SIG-M5 treated with dmso at 0.1 percent for 504 hours (cell line): ENCODE data around the gene CLEC4M.
"Not testable (repeated sequence)": the region's sequence is repeated elsewhere in the genome, so short reads cannot be mapped to it uniquely, and the experiment has no call there.

ENCODE experiments used
- DNase-seq: peaks from one replicate; lab custom pipeline; 2025; ENCODE audit not compliant: unreplicated experiment; lab: John Stamatoyannopoulos, UW

The CLEC4M gene

DNA sequence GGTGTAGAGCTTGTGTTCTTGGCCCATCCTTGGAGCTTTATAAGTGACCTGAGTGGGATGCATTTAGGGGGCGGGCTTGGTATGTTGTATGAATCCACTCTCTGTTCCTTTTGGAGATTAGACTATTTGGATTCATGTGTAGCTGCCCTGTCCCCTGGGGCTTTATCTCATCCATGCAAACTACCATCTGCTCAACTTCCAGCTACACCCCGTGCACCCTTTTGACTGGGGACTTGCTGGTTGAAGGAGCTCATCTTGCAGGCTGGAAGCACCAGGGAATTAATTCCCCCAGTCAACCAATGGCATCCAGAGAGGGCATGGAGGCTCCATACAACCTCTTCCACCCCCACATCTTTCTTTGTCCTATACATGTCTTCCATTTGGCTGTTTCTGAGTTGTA lies 6.1 kb downstream of the CLEC4M start:
- DNase-seq: no peak

DNA sequence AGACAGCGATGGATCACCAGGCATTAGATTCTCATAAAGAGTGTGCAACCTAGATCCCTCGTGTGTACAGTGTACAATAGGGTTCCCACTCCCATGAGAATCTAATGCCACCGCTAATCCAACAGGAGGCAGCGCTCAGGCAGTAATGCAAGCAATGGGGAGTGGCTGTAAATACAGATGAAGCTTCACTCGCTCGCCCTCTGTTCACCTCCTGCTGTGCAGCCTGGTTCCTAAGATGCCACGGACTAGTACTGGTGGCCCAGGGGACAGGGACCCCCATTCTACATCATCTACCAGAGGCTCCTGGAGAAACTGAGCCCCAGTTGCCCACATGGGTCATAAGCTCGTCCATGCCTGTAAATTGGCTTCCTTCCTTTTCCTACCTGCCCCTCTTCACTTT lies 8.0 kb downstream of the CLEC4M start:
- no peak for DNase-seq

GRCh38 chr19:7772752-7773291 lies 9.8 kb downstream of the CLEC4M start:
- peak; percentile 98 for DNase-seq

GRCh38 chr19:7773841-7774240 lies 10.8 kb downstream of the CLEC4M start:
- DNase-seq: peak; percentile 8

DNA sequence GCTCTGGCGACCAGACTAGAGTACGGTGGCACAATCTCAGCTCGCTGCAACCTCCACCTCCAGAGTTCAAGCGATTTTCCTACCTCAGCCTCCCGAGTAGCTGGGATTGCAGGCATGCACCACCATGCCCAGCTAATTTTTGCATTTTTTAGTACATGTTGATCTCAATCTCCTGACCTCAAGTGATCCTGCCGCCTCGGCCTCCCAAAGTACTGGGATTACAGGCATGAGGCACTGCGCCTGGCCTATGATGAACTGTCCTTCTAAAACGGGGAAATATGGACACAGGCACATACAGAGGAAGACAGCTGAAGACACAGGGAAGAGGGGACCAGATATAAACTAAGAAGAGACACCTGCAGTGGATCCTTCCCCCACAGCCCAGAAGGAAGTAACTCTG lies 12.7 kb downstream of the CLEC4M start:
- DNase-seq: no peak

DNA sequence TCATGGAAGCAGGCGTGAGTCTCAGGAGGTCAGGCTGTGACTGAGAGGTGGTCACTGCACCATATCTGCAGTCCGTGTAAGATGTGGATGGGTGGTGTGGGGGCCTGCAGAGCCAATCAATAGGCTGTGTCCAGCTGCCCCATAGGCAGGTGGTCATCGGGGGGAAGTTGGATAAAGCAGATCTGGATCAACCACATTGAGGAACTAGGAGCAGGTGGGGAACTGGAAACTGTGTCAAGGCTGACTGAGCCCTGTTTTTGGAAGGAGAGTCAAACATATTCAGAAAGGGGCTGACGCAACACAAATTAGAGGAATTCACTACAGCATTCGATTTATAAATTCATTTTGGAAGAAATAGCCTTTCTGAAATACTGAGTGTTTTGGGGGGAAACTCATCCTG lies 15.0 kb downstream of the CLEC4M start:
- peak; percentile 71 for DNase-seq

DNA sequence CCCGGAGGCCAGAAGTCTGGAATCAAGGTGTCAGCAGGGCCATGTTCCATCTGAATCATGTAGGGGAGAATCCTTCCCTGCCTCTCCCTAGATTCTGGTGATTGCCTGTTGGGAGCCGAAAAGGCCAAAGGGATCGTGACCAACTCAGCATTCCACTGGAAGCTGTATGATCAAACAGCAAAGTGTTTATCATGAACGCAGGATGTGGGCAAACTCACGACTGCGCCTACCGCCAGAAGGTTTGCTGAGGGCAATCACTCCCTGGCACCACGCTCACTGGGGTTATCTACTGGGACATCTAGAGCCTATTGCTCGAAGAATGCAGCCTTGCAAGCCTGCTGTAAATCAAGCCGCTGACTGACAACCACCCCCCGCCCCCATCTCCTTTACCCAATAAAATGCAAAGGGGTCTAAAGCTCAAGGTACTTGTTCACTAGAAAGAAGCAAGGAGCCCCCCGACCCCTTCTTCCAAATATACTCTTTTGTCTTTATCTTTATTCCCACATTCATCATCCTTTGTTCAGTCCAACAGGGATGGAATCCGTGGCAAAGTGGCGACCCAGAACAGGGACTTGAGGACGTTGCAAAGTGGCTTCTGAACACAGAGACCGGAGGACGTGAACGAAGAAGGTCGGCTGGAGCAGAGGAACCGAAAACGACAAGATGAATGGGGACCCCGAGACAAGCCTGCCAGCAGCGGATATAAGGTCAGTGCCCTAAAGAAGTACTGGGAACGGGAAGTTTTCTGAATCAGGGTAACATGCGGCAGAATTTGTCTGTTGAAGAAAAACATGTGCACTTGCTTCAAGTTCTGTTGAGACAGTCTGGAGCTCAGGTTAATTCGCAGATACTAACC lies 16.8 kb downstream of the CLEC4M start:
- DNase-seq: no peak

- no peak for DNase-seq
Measured at GRCh38 chr19:7781157-7781556, 18.1 kb downstream of the CLEC4M start.

DNA sequence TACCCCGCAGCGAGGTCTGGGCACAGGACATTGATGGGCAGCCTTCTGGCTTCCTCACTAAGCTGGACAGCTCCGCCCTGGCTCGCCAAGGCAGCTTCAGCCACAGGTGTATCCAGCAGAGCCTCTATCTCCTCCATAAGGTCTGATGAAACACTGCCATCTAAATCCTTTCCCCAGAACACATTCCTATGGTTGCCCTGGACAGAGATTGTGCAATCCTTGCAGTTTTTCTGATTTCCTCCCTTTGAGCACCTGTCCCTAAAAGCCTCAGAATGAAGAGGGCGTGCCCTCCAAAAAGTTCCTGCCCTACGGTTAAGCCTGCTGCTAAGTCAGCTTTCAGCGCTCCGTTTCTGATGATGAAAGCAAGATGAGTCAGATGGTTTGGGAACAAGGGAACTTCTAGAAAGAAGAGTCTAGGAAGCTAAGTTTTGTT lies 21.0 kb downstream of the CLEC4M start:
- peak; percentile 84 for DNase-seq

DNA sequence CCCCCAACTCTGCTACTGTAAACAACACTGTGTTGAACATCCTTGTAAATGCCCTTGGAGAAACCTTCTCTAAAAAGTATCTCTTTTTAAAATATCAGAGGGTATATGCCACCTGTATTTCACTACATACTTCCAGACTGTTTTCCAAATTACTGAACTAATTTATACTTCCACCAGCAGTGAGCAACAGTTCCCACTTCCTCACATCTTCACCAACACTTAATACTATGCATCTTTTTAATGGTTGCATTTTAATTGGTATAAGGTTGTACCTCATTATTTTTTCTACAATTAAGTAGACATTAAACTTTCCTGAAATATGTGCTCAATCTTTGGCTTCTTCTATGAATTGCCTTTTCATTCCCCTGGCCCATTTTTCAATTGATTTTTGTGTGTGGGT lies 21.8 kb downstream of the CLEC4M start:
- no peak for DNase-seq

GRCh38 chr19:7787141-7787540 lies 24.1 kb downstream of the CLEC4M start:
- no peak for DNase-seq

DNA sequence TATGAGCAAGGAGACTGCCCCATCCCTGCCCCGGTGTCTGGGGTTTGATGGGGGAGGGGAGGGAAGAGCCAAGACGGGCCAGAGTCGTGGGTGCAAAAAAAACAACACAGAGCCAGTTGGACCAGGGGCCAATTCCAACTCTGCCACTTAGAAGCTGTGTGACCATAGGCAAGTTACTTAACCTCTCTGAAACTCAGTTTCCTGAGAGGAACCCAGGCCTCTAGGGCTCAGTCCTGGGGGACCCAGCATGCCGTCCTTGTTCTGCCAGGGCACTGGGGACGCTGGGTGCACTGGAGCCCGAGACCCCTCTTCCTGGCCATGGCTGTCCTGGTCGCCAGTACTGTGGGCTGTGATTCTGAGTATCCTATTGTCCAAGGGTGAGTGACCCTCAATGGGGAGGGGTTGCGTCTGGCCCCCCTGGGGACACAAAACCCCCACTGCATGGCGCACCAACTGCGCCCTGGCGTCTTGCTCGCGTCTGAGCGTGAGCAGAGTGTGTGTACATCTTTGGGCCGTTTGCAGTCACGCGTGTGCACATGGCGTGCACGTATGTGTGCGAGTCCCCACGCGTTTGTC lies 24.6 kb downstream of the CLEC4M start:
- no peak for DNase-seq

- DNase-seq: no peak
Measured at GRCh38 chr19:7788178-7788932, 25.3 kb downstream of the CLEC4M start.

DNA sequence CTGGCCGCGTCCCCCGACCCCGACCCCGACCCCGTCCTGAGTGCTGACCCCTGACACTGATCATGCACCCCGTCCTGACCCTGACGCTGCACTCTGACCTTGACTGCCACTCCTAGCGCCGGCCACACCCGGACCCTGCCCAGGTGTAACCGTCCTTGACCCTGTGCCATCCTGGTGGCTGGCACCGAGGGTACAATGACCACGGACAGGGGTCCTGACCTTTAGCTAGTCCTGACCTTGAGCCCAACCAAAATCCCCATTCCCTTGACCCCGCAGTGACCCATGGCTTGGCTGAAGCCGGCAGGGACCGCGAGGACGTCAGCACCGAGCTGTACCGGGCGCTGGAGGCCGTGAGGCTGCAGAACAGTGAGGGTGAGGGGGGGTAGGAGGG lies 25.9 kb downstream of the CLEC4M start:
- DNase-seq: no peak

DNA sequence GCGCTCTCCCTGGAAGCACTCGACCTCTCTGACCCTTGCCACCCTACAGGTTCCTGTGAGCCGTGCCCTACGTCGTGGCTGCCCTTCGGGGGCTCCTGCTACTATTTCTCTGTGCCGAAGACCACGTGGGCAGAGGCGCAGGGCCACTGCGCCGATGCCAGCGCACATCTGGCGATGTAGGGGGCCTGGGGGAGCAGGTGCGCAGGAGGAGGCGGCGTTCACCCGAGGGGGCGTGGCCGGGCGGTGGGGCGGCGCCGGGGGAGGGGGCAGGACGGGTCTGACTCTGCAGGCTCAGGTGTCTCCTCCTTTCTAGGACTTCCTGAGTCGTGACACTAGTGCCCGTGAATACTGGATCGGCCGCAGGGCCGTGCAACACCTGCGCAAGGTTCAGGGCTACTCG lies 26.4 kb downstream of the CLEC4M start:
- DNase-seq: no peak

DNA sequence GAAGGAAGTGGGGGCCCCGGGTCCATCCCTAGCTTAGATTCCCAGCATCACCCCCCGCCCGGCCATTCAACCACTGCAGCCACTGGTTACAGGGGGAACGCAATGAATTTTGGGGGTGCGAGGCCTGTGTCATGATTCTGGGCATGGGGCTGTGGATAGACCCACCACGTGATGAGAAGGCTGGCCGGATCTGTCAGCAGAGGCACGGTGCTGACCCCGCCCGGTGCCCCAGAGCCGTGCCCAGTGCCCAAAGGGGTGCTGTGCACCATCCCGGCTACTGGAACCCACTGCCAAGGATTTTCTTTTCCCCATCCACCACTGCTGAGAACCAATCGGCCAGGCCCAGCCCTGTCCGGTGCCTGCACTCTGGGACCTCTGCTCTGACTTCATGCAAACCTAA lies 27.4 kb downstream of the CLEC4M start:
- no peak for DNase-seq

DNA sequence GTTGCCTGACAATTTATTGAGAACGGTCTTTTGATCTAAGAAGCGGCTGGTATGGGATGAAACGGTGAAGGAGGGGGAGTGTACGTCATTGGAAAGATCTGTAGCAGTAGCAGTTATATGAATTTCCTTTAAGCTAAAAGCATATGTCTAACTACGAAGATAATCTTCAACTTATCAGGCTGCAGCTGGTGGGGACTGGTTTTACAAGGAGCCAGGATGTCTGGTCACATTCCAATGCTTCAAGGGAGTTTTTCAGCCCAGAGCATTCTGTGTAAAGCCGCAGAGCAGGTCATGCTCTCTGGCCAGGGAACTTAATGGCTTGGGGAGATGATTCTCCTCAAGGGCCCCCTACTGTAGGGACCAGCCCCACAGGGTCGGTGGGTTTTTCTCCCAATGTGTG lies 29.2 kb downstream of the CLEC4M start:
- no peak for DNase-seq

- not testable (repeated sequence) for DNase-seq
Measured at GRCh38 chr19:7792701-7793100, 29.7 kb downstream of the CLEC4M start.

DNA sequence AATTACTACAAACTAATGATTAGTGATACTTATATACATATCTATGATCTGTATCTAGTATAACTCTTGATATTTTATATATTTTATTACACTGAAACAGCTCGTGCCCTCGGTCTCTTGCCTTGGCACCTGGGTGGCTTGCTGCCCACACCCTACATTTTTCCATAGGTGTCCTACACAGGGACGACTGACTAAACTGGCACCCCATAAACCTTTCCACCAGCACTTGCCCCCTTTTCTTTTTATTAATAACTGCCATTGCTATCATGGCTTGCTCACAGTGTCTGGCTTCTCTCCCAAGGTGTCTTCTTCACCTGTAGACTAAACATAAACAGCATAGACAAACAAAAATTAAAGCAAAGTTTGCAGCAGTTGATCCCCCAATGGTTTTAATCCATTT lies 30.4 kb downstream of the CLEC4M start:
- no peak for DNase-seq

GRCh38 chr19:7795555-7796161 lies 32.6 kb downstream of the CLEC4M start:
- no peak for DNase-seq

DNA sequence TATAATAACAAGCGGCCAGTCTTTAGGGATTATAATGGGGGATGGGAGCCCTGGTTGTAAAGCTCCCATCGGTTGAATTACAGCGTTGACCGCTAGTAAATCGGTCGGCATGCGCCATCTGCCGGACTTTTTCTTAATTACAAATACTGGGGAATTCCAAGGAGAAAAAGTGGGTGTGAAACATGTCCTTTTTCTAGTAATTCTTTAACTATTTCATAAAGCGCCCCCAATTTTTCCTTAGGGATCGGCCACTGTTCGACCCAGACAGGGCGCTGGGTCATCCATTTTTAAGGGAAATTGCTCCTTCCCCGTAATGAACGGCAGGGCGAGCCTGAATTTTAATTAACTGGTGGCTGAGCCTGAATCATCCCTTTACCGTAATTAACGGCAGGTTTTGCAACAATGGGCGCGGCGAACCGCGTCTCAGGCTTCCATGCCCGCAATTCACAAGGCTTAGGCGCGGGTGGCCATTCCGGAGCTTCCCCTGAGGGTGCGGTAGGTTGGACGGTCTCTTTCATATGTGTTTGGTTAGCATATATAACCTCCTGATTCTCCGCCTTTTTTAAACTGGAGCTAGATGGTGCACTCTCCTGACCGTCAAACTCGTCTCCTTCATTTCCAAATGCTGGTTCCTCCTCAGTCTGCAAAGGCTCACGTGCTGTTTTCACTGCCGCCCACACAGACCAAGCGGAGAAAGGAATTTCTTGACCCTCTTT lies 36.8 kb downstream of the CLEC4M start:
- peak; percentile 45 for DNase-seq
